Mesothelial cell of epicardium (in vitro differentiated cells): ENCODE data around the gene TAAR5. TPM values are rescaled to one million over a fixed set of nuclear protein-coding genes. Genes with fewer than 3 reads are reported as not detected.

ENCODE experiments used
- DNase-seq, 2 experiments: peaks; one replicate each; pipeline ENCODE4 v3.0.0; 2021; ENCODE audit warnings: low spot score in 2 of 2; ENCODE audit not compliant: unreplicated experiment in 2 of 2
- H3K27ac Mint-ChIP-seq: 2 replicates; pipeline ENCODE4 v1.8.0; 2021; ENCODE audit warnings: mixed read lengths
- H3K27me3 Mint-ChIP-seq: 2 replicates; pipeline ENCODE4 v1.8.0; 2021; ENCODE audit warnings: low read depth, mixed read lengths
- H3K36me3 Mint-ChIP-seq: 2 replicates; pipeline ENCODE4 v1.8.0; 2021; ENCODE audit warnings: mixed read lengths
- H3K4me1 Mint-ChIP-seq: 2 replicates; pipeline ENCODE4 v1.8.0; 2021; ENCODE audit warnings: mixed read lengths
- H3K4me3 Mint-ChIP-seq: 2 replicates; pipeline ENCODE4 v1.8.0; 2021; ENCODE audit warnings: mild to moderate bottlenecking, moderate library complexity, mixed read lengths
- H3K9me3 Mint-ChIP-seq: 2 replicates; pipeline ENCODE4 v1.8.0; 2021; ENCODE audit warnings: mixed read lengths
- CTCF ChIP-seq: fragments of 200-600 bp; sonication (generic); IDR thresholded peaks from one replicate; pipeline ENCODE4 v1.5.0; 2021; ENCODE audit warnings: antibody characterized with exemption; ENCODE audit not compliant: unreplicated experiment
- total RNA-seq: library from RNA; stranded (reverse); gene quantifications from 3 replicates; pipeline ENCODE4 v1.2.1, GENCODE V29; 2021

TAAR5 gene
- total RNA-seq, 1 donor from 2014 or later = not detected

DNA sequence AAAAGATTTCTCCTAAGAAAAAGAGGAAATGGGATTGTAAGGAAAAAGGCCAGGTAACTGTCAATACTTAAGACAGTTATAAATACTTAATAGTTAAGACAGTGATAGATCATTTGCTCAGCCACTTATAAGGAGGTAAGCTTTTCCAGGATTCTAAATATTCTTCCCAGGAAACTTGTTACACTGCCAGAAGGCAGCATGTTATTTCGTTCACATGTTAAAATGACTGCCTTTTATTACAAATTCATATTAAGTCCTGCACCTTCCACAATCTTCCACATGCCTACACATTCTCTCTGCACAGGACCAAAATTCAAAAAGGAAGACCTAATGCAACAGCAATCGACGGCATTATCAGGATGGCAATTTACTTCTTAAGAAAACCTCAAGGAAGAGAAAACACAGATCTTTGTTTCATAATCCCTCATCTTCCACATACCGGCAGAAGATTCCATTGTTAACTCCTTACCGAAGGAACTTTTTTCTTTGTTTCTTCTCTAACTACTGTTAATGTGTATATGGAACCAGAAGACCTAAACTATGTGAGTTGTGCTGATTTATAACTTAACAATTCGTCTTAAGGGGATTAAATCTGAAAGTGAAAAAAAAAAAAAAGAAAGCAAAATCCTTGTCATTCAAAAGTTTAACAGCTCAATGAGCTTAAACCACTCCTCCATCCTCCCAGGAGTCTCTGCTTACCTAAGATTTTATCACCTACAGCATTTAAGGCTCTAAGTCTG, 33.7 kb upstream of the TAAR5 start:
- peaks cover 8% of the 10 kb centered on the region for H3K27me3 Mint-ChIP-seq
- peaks cover 3% of the 10 kb centered on the region for H3K36me3 Mint-ChIP-seq

GRCh38 chr6:132616677-132617076, 27.1 kb upstream of the TAAR5 start:
- DNase-seq = no peak
- Mint-ChIP-seq H3K27ac (no peak overlapping the region), H3K4me3 (no peak overlapping the region)

More for the DNA sequence above, 33.7 kb upstream of the TAAR5 start:
- Mint-ChIP-seq H3K9me3 (peaks cover 14% of the 10 kb centered on the region), H3K27ac (no peak overlapping the region), H3K4me1 (peaks cover 9% of the 10 kb centered on the region), H3K4me3 (no peak overlapping the region)
- no peak for DNase-seq
- no peak for TF ChIP-seq CTCF

GRCh38 chr6:132614554-132614953, 25.0 kb upstream of the TAAR5 start:
- no peaks in the 10 kb centered on the region for H3K9me3 Mint-ChIP-seq
- no peaks in the 10 kb centered on the region for H3K36me3 Mint-ChIP-seq
- H3K27ac Mint-ChIP-seq = no peak overlapping the region
- H3K4me3 Mint-ChIP-seq = no peak overlapping the region
- TF ChIP-seq CTCF = no peak
- peaks cover 2% of the 10 kb centered on the region for H3K27me3 Mint-ChIP-seq
- no peak for DNase-seq
- H3K4me1 Mint-ChIP-seq = peaks cover 2% of the 10 kb centered on the region

More at GRCh38 chr6:132616677-132617076, 27.1 kb upstream of the TAAR5 start:
- H3K9me3 Mint-ChIP-seq = no peaks in the 10 kb centered on the region
- H3K4me1 Mint-ChIP-seq = peaks cover 2% of the 10 kb centered on the region
- H3K27me3 Mint-ChIP-seq = peaks cover 9% of the 10 kb centered on the region
- no peaks in the 10 kb centered on the region for H3K36me3 Mint-ChIP-seq
- TF ChIP-seq CTCF = no peak

DNA sequence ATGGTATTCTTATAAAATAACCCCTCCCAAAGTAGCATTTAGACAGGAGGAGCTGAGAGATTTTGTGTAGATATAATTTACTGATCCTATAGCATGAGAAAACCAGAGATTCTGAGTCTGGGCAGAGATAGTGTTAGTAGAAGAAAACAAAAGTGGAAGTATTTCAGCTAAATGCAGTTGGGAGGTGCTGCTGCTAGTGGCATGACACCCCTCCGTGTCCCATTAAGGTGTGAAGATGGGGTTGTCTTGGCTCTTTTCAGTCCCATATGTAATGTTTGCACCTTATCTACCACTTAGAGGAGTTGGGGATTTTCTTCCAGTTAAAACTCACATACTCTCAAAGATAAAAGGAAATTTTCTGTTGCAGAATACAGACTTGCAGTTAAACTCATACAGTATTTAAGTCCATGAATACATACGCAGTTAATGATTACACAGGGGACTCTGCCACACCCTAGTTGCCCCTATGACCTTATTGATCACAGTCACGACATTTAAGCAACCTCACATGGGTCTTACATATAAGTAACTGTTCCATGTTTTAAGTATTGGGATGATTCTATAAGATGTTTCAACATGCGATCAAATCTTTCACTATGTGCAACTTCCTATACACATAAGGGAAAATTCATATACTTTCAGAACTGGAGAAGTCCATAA, 23.0 kb upstream of the TAAR5 start:
- H3K36me3 Mint-ChIP-seq = no peaks in the 10 kb centered on the region
- no peak for DNase-seq
- no peak overlapping the region for H3K4me3 Mint-ChIP-seq
- no peak for TF ChIP-seq CTCF
- H3K4me1 Mint-ChIP-seq = peaks cover 2% of the 10 kb centered on the region
- H3K27me3 Mint-ChIP-seq = peaks cover 2% of the 10 kb centered on the region
- H3K27ac Mint-ChIP-seq = no peak overlapping the region
- H3K9me3 Mint-ChIP-seq = no peaks in the 10 kb centered on the region

DNA sequence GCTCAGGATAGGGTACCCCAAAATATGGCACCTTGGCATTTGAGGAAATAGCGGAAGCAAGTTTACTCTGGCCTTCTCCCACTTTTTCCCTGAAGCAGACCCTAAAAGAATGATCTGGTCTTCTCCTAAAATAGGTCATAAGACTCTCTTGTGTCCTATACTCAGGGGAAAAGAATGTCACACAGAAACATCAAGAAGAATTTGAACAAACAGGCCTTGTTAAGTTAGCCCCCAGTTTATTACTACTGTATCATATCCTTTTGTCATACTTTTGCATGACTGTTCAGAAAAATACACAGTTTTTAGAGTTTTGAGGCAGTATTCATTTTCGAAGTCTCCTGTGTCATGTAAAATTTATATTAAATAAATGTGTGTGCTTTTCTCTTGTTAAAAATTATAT, 22.1 kb upstream of the TAAR5 start:
- no peak for TF ChIP-seq CTCF
- H3K36me3 Mint-ChIP-seq = no peaks in the 10 kb centered on the region
- no peaks in the 10 kb centered on the region for H3K9me3 Mint-ChIP-seq
- H3K4me3 Mint-ChIP-seq = no peak overlapping the region
- DNase-seq = no peak
- no peak overlapping the region for H3K27ac Mint-ChIP-seq
- peaks cover 2% of the 10 kb centered on the region for H3K4me1 Mint-ChIP-seq
- no peaks in the 10 kb centered on the region for H3K27me3 Mint-ChIP-seq
